Common myeloid progenitor, CD34-positive (primary cell): Measurements from ENCODE around the gene MUC4.

Experiments
- CTCF ChIA-PET: fragments of 350-600 bp; sonication (Branson Sonifier 250); formaldehyde crosslinking; loops from one replicate; lab custom pipeline; 2021; ENCODE audit warnings: antibody characterized with exemption; lab: Charles Lee
- POLR2A ChIA-PET: fragments of 350-600 bp; sonication (Branson Sonifier 250); formaldehyde crosslinking; loops from one replicate; lab custom pipeline; 2021; ENCODE audit warnings: antibody characterized with exemption; lab: Charles Lee
- DNase-seq, 3 donors: peaks; one replicate each; pipeline versions ENCODE4 v3.0.0 to v3.0.0-alpha.2; 2013
- H3K27ac ChIP-seq, 2 experiments: 1 replicate in 1 of 2; 2 replicates in 1 of 2; pipeline ENCODE4 v1.7.0; 2013; ENCODE audit warnings: inconsistent platforms in 2 of 2, low read length in 2 of 2, mild to moderate bottlenecking in 2 of 2, low read depth in 1 of 2, moderate library complexity in 1 of 2; ENCODE audit not compliant: severe bottlenecking in 2 of 2, insufficient read depth in 1 of 2, poor library complexity in 1 of 2
- H3K27me3 ChIP-seq, 5 experiments: replicated peaks in 2 of 5; 1 replicate in 3 of 5; 2 replicates in 2 of 5; pipeline versions ENCODE4 v1.6.1 to v1.7.0; 2013; ENCODE audit warnings: low read length in 4 of 5, mild to moderate bottlenecking in 2 of 5, moderate library complexity in 2 of 5, inconsistent platforms in 1 of 5; ENCODE audit not compliant: insufficient read depth in 5 of 5, control insufficient read depth in 4 of 5
- H3K36me3 ChIP-seq, 4 experiments: 1 replicate in 2 of 4; 2 replicates in 2 of 4; pipeline versions ENCODE4 v1.6.1 to v1.7.0; 2013; ENCODE audit warnings: low read length in 3 of 4, control low read depth in 1 of 4, mild to moderate bottlenecking in 1 of 4; ENCODE audit not compliant: control insufficient read depth in 4 of 4, insufficient read depth in 4 of 4
- H3K4me1 ChIP-seq, 4 experiments: 1 replicate in 3 of 4; 2 replicates in 1 of 4; pipeline versions ENCODE4 v1.6.1 to v1.7.1; 2013; ENCODE audit warnings: low read length in 3 of 4, mild to moderate bottlenecking in 3 of 4, control low read depth in 1 of 4, inconsistent platforms in 1 of 4, moderate library complexity in 1 of 4; ENCODE audit not compliant: control insufficient read depth in 4 of 4, insufficient read depth in 4 of 4; ENCODE audit errors: control extremely low read depth in 1 of 4
- H3K4me3 ChIP-seq, 7 experiments: 1 replicate in 4 of 7; 2 replicates in 3 of 7; pipeline versions ENCODE4 v1.5.1 to v1.7.0; 2013; ENCODE audit warnings: mild to moderate bottlenecking in 7 of 7, low read length in 6 of 7, moderate library complexity in 6 of 7, inconsistent platforms in 2 of 7, low read depth in 2 of 7, control low read depth in 1 of 7; ENCODE audit not compliant: insufficient read depth in 4 of 7, control insufficient read depth in 1 of 7; ENCODE audit errors: extremely low read depth in 1 of 7
- H3K9me3 ChIP-seq, 5 experiments: 1 replicate in 4 of 5; 2 replicates in 1 of 5; pipeline versions ENCODE4 v1.6.1 to v1.7.1; 2013; ENCODE audit warnings: low read length in 4 of 5, mild to moderate bottlenecking in 2 of 5, inconsistent platforms in 1 of 5, low read depth in 1 of 5, moderate library complexity in 1 of 5; ENCODE audit not compliant: control insufficient read depth in 4 of 5, insufficient read depth in 2 of 5; ENCODE audit errors: control extremely low read depth in 1 of 5
- WGBS: methylation state at CpG from one replicate; pipeline ENCODE4 v1.1.5; 2013; ENCODE audit not compliant: insufficient coverage; 5-methylcytosine and 5-hydroxymethylcytosine counted together

Gene MUC4

DNA sequence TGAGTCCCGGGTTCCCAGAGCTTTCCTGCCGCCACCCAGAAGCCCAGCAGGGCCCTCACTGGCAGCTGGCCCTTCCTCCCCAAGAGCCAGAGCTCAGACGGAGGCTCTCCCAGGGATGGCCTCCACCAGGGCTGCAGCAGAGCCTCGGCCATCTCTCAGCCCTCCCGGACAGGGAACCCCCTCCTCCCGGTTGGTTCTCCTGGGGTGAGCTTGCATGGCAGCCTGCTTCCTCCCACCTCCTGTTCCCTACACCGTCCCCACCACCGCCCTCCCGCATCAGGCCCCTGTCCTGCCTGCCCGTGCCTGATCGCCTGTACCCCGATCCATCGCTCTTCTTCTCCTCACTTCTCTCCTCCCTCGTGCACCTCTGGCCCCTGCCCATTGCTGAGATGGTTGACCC is 24.1 kb upstream of the MUC4 start:
- H3K27me3 ChIP-seq: no peaks in the 10 kb centered on the region
- H3K4me3 ChIP-seq: no peak overlapping the region
- no peaks in the 10 kb centered on the region for H3K9me3 ChIP-seq
- H3K4me1 ChIP-seq: no peaks in the 10 kb centered on the region
- 92% methylated on average over 11 of the region's 14 CpGs for WGBS
- no peak overlapping the region for H3K27ac ChIP-seq
- ChIA-PET CTCF (interaction anchor here (1.0 to 2.7 kb wide), 3 partner anchors 8 to 21 kb away, joined by 3 to 15 read pairs (median 6); no protein-coding TSS in a partner anchor), POLR2A (no interaction called here)
- DNase-seq: no peak
- H3K36me3 ChIP-seq: no peaks in the 10 kb centered on the region

- DNase-seq: no peak
- Histone ChIP-seq H3K4me1 (no peaks in the 10 kb centered on the region), H3K9me3 (no peaks in the 10 kb centered on the region), H3K36me3 (no peaks in the 10 kb centered on the region), H3K27ac (no peak overlapping the region), H3K27me3 (no peaks in the 10 kb centered on the region), H3K4me3 (no peak overlapping the region)
- POLR2A ChIA-PET: no interaction called here
- CTCF ChIA-PET: interaction anchor here (1.0 to 2.7 kb wide), 3 partner anchors 9 to 20 kb away, joined by 3 to 15 read pairs (median 6); no protein-coding TSS in a partner anchor
- 94% methylated on average over 25 of the region's 29 CpGs for WGBS
These were observed 23.2 kb upstream of the MUC4 start for GRCh38 chr3:195834675-195835583.

- WGBS: no CpG with 5 or more reads among the region's 16 CpGs
These were observed 18.1 kb upstream of the MUC4 start for GRCh38 chr3:195829897-195830254.

GRCh38 chr3:195828762-195829161 is 17.0 kb upstream of the MUC4 start:
- Histone ChIP-seq H3K9me3 (no peaks in the 10 kb centered on the region), H3K4me3 (no peak overlapping the region), H3K27me3 (no peaks in the 10 kb centered on the region), H3K4me1 (peaks cover 0 to 3% (median 0%) of the 10 kb centered on the region in 4 experiments), H3K27ac (no peak overlapping the region), H3K36me3 (no peaks in the 10 kb centered on the region)
- POLR2A ChIA-PET: no interaction called here
- 98% methylated on average over 9 of the region's 9 CpGs for WGBS
- CTCF ChIA-PET: interaction anchor here (0.9 to 1.2 kb wide), 2 partner anchors 10 to 28 kb away, joined by 3 read pairs; no protein-coding TSS in a partner anchor
- no peak for DNase-seq

More at GRCh38 chr3:195829897-195830254, 18.1 kb upstream of the MUC4 start:
- no peaks in the 10 kb centered on the region for H3K9me3 ChIP-seq
- DNase-seq: no peak
- POLR2A ChIA-PET: no interaction called here
- H3K4me1 ChIP-seq: no peaks in the 10 kb centered on the region
- H3K27me3 ChIP-seq: no peaks in the 10 kb centered on the region
- no peak overlapping the region for H3K27ac ChIP-seq
- CTCF ChIA-PET: no interaction called here
- H3K4me3 ChIP-seq: no peak overlapping the region
- H3K36me3 ChIP-seq: no peaks in the 10 kb centered on the region

DNA sequence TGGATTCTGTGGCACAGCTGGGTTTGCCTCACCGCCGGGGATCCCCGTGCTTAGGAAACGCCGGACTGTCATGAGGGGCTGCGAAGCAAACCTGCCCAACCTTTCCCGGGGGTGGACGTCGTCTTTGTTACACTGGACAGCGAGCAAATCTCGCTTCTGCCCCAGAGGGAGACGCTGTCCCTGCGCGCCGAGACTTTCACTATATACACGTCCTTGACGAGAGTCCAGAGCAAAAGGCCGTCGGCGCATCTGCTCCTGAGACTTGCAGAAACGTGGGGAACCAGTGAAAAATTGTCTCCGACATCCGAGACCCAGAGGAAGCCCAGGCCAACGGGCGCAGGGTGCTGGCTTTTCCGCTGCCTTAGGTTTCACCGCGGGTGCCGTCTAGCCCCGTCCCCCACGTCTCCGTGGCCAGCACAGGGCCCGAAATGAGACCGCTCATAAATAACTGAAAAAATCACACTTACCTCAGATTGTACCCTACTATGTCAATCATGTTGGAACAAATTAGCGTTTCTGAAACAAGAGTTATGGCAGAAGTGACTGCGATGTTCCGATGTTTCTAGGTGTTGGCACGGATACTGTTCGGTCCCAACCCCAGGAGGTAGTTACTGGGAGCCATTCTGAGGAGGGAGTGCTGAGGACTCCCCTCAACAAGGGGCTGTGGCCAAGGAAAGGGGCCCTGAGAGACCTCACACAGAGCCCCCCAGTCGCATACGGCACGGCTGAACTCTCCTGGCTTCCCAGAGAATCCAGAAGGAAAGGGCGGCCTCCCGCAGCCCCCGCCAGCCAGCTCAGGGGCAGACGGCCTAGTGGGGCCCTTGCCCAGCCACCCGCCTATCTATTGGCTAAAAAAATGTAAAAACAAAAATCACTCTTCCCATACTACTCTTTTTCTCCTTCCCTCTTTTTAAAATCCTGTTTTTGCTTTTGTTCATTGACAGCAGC is 14.4 kb upstream of the MUC4 start:
- no peaks in the 10 kb centered on the region for H3K27me3 ChIP-seq
- H3K4me3 ChIP-seq: no peak overlapping the region
- DNase-seq: no peak
- WGBS: 97% methylated on average over 42 of the region's 47 CpGs
- no peak overlapping the region for H3K27ac ChIP-seq
- H3K4me1 ChIP-seq: peaks cover 0 to 8% (median 2%) of the 10 kb centered on the region in 4 experiments
- H3K9me3 ChIP-seq: no peaks in the 10 kb centered on the region
- H3K36me3 ChIP-seq: no peaks in the 10 kb centered on the region
- CTCF ChIA-PET: interaction anchor here (0.6 to 1.7 kb wide), 2 partner anchors 27 to 68 kb away, joined by 4 read pairs; no protein-coding TSS in a partner anchor
- POLR2A ChIA-PET: no interaction called here

- DNase-seq: no peak
- no peaks in the 10 kb centered on the region for H3K36me3 ChIP-seq
- H3K9me3 ChIP-seq: no peaks in the 10 kb centered on the region
- WGBS: 93% methylated on average over 15 of the region's 15 CpGs
- H3K4me1 ChIP-seq: peaks cover 0 to 8% (median 2%) of the 10 kb centered on the region in 4 experiments
- H3K27ac ChIP-seq: no peak overlapping the region
- H3K27me3 ChIP-seq: no peaks in the 10 kb centered on the region
- CTCF ChIA-PET: interaction anchor here (0.6 to 1.7 kb wide), 2 partner anchors 27 to 67 kb away, joined by 4 read pairs; no protein-coding TSS in a partner anchor
- POLR2A ChIA-PET: no interaction called here
- H3K4me3 ChIP-seq: no peak overlapping the region
These were observed 13.5 kb upstream of the MUC4 start for GRCh38 chr3:195825191-195825588.
